Head of caudate nucleus (tissue), 42 donors: ENCODE data around the gene GHRHR.

Experiments
- DNase-seq, 42 donors: peaks; one replicate each; pipeline versions ENCODE4 v3.0.0 to v3.0.0-alpha.2; 2020 to 2021; ENCODE audit warnings: mixed read lengths in 7 of 42
- intact Hi-C: fragments of 100-400 bp; cut with DNase I; formaldehyde crosslinking; loops from one replicate; pipeline ENCODE4 v1.15.0; 2022

GHRHR gene

DNA sequence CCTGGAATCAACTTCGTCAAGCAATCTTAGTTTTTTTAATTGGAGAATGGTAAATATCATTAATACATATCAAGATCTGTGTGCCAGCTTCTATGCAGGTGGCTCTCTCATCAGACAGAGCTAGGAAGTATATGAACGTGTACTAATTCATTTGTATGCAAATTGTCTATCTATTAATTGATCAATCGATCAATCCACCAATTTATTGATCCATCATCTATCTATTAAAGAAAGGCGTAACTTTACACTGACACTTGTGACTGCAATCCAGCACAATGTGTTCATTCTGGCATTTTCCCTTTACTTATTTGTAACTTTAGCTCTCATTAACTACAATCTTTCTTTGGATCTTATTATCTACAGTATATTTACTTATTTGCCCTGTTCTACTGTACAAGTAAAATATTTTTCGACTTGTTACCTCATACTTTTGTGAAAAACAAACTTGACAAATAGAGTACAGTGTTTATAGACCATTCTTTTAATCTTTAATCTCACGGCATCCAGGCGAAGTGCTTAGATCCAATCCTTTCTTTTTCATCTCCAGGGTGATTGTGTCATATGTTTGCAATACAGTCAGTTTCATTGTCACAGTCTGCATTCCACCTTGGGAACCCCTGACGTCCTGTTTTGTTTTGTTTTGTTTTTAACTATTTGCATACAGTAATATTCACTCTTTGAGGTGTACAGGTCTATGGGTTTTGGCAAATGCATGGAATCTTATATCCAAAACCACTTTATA, 22.0 kb upstream of the GHRHR start:
- intact Hi-C loops = no loop called here
- no peak for DNase-seq

DNA sequence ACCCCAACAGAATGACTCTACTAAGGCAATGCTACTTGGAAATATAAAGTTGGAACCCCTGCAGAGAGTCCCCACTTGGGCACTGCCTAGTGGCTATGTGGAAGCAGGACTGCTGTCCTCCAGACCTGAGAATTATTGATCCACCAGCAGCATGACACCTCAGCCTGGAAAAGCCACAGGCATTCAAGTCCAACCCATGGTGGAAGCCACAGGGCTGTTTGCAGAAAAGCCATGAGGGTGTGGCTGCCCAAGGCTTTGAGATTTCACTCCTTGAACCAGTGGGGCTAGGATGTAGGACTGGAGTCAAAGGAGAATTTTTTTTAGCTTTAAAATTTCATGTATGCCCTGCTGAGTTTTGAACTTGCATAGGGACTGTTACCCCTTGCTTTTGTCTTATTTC, 13.6 kb upstream of the GHRHR start:
- peak in 1 of 42 donors; percentile 31 for DNase-seq
- intact Hi-C loops = no loop called here

DNA sequence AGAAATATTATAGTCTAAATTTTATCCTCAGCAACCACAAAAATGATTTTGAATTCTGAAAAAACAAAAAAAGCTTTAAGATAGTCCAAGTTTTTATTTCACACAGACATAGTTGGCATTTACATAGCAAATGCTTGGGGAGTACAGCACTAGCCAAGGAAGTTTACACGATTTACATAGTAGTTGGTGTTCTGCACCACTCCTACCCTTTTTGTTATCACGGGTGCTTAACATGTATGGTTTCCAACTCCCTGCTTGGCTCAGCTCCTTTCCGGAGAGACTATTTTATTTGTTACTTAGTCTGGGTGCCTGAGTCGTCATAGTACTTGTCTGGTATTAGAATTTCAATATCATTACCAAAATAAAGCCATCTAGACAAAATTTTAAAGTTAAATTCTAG, 8.8 kb upstream of the GHRHR start:
- DNase-seq = no peak
- intact Hi-C loops = no loop called here

DNA sequence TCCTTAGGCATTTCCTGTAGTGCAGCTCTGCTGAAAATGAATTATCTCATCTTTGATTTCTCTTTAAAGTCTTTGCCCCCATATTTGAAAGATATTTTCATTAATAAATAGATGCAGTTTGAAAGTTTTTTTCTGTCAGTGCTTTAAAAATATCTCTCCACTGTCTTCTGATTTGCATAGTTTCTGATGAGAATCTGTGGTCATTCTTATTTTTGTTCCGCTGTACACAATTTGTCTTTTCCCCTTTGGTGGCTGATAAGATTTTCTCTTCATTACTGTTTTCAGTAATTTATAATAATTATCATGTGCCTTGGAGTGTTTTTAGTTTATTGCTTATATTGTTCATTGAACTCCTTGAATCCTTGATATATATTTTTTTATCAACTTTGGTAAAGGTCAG, 7.0 kb upstream of the GHRHR start:
- intact Hi-C loops = no loop called here

DNA sequence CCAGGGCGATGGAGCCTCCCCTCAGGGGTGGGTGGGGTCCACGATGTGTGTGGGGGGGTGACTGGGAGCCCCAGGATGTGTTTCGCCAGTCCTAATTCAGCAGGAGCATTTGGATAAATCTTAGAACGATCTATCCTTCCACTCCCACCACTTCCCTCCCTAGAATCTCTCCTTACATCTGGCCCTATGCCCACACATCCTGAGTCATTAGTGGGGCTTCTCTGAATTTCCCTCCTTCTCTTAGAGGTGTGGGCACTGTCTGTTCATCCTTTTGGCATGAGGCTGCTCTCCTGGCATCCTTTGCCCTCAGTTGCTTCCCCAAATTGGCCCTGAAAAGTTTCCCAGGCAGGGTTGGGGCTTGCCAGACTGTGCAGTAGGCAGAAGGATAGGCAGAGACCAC, 1.6 kb downstream of the GHRHR start:
- peak in 1 of 42 donors; percentile 40 for DNase-seq
- intact Hi-C loops = no loop called here

More for the DNA sequence above, 7.0 kb upstream of the GHRHR start:
- no peak for DNase-seq

DNA sequence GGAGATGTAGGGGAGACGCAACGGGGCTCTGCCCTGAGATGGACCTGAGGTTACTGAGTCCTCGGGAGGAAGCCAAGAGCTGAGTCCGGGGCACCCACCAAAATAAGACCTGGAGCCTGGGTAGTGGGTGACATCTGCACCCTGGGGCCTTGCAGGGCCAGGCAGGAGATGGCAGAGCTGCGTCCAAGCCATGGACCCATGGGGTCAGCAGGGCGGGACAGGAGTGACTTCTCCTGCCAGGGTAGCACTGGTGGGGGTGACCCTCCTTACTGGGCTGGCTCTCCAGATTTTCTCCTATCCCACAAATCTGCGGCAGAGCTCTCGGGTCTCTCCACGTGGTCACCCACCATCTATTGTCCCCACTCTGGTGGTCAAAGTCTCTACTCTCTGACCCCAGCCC, 2.1 kb downstream of the GHRHR start:
- peak in 1 of 42 donors; percentile 31 for DNase-seq
- intact Hi-C loops = no loop called here

DNA sequence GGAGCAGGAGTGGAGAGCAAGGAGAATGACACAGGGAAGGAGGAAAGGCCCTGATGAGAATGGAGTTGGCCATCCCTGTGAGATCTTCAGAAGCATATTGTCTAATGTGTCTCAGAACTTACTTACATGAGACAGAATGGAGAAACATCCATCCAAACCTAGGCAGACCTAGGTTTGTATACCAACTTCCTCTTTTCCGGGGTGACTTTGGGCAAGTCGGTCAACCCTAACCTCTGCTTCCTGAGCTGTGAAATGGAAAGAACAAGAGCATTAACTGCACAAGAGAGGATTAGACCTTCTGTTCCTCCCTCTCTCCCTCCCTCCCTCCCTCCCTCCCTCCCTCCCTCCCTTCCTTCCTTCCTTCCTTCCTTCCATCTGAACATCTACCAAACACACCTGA, 4.5 kb downstream of the GHRHR start:
- intact Hi-C loops = no loop called here
- no peak for DNase-seq

DNA sequence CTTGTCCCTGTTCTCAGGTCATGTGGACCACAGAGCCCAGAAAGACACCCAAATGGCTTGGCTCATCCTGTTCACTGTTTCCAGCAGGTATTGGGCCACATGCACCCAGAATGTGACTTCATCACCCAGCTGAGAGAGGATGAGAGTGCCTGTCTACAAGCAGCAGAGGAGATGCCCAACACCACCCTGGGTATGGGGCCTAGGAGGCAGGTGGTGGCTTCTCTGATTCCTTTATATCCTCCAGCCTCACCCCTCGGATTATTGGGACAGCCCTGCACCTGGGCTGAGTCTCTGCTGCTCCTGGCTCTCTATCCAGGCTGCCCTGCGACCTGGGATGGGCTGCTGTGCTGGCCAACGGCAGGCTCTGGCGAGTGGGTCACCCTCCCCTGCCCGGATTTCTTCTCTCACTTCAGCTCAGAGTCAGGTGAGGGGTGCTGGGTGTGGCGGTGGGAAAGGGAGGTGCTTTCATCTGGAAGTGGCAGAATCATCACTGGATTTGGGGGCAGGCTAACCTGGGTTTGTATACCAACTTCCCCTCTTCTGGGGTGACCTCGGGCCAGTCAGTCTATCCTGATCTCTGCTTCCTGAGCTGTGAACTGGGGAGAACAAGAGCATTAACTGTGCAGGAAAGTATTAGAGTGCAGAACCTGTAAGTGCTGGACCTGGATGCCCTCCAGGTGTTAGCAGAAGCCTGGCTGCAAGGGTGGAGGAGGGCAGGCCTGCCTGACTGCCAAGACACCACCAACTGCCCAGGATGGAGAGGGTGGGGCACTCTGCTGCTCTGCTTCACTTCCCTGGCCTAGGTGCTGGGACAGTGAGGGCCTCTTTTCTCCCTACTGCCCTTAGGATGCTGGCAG, 5.2 kb downstream of the GHRHR start:
- intact Hi-C loops = no loop called here
- peak in 1 of 42 donors; percentile 27 for DNase-seq

DNA sequence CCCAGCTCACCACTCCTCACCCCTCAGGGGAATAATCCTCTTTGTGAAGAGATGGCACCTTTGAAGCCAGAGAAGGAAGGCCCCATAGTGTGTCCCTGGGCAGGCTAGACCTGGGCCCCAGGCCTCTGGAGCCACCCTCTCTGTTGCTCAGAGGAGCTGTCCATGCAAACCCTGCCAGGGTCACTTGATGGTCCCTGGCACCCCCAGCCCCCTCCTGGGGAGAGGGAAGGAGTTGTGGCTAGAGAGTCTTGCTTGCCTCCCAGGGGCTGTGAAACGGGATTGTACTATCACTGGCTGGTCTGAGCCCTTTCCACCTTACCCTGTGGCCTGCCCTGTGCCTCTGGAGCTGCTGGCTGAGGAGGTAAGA, 5.8 kb downstream of the GHRHR start:
- peak in 1 of 42 donors; percentile 24 for DNase-seq
- intact Hi-C loops = no loop called here

DNA sequence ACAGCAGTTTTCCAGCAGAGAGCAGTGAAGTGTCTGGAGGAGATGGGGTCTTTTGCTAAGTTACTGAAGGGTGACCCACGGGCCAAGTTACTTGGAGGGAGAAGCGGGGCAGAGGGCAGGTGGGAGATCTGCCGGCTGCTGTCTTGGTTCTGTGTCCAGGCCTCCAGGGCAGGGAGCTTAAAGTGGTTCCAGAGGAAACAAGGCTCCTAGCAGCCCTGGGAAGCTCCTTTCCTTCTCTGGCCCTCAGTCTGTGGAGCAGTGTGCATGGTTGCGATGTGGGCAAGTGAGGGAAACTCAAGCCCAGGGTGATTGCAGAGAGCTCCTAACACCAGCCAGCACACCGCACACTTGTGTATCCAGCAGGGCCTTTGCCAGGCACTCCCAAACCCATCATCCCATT, 6.3 kb downstream of the GHRHR start:
- peak in 2 of 42 donors; percentile 3 to 28 for DNase-seq
- intact Hi-C loops = loop anchor here (10.0 kb wide), 1 partner anchor 165 kb away; no protein-coding TSS in a partner anchor

DNA sequence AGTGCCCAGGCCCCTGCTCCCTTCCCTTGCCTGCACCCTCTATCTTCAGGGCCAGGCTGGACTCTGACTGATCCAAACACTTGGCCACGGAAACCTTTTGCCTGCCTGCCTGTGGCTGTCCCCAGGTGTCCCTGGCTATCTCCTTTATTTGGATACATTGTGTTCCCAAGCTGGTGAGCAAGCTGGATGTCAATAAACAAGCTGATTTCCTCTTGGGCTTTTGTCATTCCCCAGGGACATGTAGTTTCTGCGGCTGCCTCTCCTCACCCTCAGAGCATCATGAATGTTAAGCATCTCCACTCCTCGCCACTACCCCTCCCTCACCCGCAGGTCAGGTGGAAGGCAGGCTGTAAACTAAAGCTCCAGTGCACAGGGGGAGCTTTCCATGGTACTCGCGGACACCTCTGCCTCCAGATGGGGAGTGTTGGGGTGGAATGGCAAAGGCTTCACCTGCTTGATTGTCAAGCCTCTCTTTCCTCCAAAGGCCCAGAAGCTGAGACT, 6.9 kb downstream of the GHRHR start:
- intact Hi-C loops = loop anchor here (10.0 kb wide), 1 partner anchor 166 kb away; no protein-coding TSS in a partner anchor
- DNase-seq = peak in 2 of 42 donors; percentile 19 to 24

DNA sequence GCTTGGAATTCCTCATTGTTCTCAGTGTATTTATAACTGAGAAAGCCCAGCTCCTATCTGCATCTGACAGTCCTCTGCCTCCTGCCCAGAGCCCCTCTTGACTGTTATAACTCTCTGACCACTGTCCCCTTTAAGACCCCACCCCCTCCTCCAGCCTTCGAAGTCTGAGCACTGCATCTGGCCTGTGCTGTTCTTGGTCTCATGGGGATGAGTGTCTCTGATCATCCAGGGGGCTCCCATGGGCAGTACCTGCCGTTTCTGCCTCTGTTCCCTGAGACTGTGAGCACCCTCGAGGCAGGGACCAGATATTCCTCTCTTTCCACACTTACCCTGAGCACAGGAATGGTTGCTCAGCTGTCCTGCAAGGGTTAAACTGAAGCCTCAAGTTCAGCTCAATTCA, 7.7 kb downstream of the GHRHR start:
- intact Hi-C loops = loop anchor here (10.0 kb wide), 1 partner anchor 167 kb away; no protein-coding TSS in a partner anchor
- peak in 2 of 42 donors; percentile 0 to 5 for DNase-seq

DNA sequence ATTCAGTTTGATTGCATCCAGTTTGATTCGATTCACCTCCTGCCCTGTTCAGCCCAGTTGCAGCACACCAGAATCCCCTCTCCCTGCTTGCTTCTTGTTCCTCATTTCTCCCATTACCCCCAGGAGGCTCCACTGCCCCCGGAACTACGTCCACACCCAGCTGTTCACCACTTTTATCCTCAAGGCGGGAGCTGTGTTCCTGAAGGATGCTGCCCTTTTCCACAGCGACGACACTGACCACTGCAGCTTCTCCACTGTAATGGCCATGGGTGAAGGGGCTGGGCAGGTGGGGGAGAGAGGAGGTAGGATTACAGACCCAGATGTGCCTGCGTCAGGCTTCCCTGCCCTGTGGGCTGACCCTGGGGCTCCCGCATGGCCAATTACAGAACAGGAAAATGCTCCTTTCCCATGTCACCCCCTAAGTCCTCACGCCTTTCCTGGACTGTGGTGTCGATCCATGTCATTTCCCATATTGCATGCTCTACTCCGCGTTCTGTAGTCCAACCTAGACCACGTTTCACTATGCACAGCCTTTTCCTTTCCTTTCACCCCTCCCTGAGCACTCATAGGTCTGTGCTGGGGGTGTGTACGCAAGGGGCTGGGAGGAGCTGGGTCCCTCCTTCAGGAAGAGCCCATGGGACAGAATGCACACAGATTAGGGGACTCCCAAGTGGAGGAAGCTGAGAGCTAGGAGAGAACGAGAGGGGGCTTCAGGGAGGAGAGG, 8.2 kb downstream of the GHRHR start:
- peak in 2 of 42 donors; percentile 5 to 22 for DNase-seq
- intact Hi-C loops = loop anchor here (10.0 kb wide), 1 partner anchor 167 kb away; no protein-coding TSS in a partner anchor

DNA sequence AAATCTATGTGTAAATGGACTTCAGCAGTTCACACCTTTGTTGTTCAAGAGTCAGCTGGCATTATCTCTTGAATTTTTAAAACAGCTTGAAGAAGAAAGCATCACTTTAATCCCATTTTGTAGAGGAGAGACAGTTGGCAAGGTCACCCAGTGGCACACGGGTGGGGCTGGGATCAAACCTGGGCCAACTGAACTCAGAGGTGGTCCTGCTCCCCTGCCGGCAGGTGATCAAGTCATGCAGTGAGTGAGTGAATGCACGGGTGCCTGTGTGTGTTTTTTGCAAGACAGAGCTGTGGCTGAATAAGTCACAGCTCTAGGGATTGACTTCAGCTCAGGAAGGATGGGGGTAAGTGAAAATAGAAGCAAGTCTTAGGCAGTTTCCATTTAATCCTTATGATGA, 9.5 kb downstream of the GHRHR start:
- intact Hi-C loops = loop anchor here (10.0 kb wide), 1 partner anchor 168 kb away; no protein-coding TSS in a partner anchor
- DNase-seq = peak in 1 of 42 donors; percentile 6

DNA sequence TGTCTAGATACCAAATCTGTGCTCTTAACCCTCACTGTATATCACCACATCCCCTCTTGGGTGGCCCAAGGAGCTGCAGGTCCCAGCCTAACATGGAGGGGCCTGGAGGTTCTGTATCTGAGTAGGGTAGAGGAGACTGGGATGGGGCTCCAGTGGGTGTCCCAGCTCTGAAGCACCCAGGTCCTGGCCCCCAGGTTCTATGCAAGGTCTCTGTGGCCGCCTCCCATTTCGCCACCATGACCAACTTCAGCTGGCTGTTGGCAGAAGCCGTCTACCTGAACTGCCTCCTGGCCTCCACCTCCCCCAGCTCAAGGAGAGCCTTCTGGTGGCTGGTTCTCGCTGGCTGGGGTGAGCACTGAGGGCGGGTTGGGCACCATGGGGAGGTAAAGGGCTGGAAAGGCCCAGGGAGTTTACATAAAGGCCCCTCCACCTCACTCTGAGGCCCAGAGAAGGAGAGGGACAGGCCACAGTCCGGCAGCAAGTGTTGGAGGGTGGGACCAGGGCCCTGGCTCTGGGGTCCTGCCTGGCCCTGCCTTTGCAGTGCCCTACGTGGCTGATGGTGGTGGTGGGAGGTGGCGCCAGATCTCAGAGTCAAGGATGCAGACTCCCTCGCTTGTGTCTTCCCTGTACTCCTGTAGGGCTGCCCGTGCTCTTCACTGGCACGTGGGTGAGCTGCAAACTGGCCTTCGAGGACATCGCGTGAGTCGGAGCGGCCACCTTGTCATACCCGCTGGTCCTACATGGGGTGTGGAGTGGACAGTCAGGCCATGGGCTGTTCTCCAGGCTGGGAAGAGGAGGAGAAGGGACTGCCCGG, 10.2 kb downstream of the GHRHR start:
- intact Hi-C loops = loop anchor here (10.0 kb wide), 1 partner anchor 169 kb away; no protein-coding TSS in a partner anchor

DNA sequence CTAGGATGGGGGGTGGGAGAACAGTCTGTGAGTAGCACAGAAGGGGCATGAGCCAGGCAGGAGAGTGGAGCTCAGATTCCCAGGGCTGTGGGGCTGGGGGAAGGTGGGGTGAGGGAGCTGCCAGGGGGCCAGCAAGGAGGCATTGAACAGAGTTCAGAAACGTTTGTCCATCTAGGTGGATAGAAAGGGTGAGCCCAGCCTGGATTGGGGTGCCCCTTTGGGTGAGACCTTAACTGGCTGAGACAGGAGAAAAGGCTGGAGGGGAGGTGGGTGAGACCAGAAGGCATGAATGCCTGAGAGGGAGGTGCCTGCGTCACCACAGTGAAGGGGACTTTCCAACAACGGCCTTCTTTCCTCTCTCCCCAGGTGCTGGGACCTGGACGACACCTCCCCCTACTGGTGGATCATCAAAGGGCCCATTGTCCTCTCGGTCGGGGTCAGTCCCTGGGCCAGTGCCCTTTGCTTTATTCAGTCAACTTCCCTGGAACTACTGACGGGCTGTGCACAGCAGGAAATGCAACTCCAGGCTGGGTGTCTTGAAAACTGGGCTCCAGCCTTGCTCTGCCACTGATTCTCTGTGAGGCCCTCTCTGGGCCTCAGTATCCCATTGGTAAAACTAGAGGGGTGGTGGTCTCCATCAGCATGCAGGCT, 11.0 kb downstream of the GHRHR start:
- intact Hi-C loops = loop anchor here (10.0 kb wide), 1 partner anchor 170 kb away; no protein-coding TSS in a partner anchor
- peak in 8 of 42 donors; percentile 16 to 55 (median 36) for DNase-seq

More for the DNA sequence above, 10.2 kb downstream of the GHRHR start:
- DNase-seq = peak in 1 of 42 donors; percentile 6

DNA sequence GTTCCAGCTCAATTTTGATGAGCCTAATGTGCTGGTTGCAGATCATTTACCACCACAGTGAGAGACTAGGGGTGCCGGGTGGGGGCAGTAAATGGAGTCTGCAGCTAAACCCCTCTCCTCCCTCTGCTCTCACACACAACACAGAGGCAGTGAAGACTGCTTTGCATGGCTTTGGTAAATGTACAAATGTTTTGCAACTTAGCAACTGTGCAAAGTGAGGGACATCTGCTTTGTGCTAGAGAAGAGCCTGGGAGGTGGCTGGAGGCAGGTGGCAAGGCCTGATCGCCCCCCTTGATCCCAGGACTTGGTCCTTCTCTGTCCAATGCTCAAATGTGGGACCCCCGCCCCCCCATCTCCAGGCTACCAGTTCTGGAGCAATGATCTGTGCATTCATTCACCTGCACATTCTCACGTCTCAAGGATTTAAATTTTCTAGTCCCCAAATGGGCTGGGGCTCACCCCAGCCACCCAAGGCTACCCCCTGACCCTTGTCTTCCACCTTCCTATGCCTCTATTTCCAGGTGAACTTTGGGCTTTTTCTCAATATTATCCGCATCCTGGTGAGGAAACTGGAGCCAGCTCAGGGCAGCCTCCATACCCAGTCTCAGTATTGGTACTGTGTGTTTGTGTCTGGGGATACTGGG, 11.6 kb downstream of the GHRHR start:
- intact Hi-C loops = loop anchor here (10.0 kb wide), 1 partner anchor 171 kb away; no protein-coding TSS in a partner anchor
- DNase-seq = peak in 2 of 42 donors; percentile 6 to 7
